Activated CD8-positive, alpha-beta memory T cell treated with anti-CD3 and anti-CD28 coated beads, Interleukin-2, amount 10 ng/mL, durations not matched to agents 7 days and 5 days (primary cell): Measurements from ENCODE around the gene MYL1. TPM values are rescaled to one million over a fixed set of nuclear protein-coding genes. Genes with fewer than 3 reads are reported as not detected.

Experiments
- ATAC-seq: fragments of 150-1000 bp; cut with Tn5 transposase; one replicate; pipeline ENCODE4 v1.10.0; 2021; ENCODE audit warnings: moderate library complexity
- CTCF ChIA-PET: fragments of 350-600 bp; sonication (Branson Sonifier 250); formaldehyde crosslinking; loops from one replicate; lab custom pipeline; 2021; ENCODE audit warnings: antibody characterized with exemption; lab: Charles Lee
- DNase-seq: peaks from one replicate; pipeline ENCODE4 v3.0.0-alpha.2; 2020
- H3K27ac Mint-ChIP-seq: one replicate; pipeline ENCODE4 v1.8.0; 2021; ENCODE audit warnings: mild to moderate bottlenecking, mixed read lengths
- H3K27me3 Mint-ChIP-seq: one replicate; pipeline ENCODE4 v1.8.0; 2021; ENCODE audit warnings: mixed read lengths
- H3K36me3 Mint-ChIP-seq: one replicate; pipeline ENCODE4 v1.8.0; 2021; ENCODE audit warnings: mild to moderate bottlenecking, mixed read lengths
- H3K4me1 Mint-ChIP-seq: one replicate; pipeline ENCODE4 v1.8.0; 2021; ENCODE audit warnings: mixed read lengths
- H3K4me3 Mint-ChIP-seq: one replicate; pipeline ENCODE4 v1.8.0; 2021; ENCODE audit warnings: mild to moderate bottlenecking, moderate library complexity, mixed read lengths
- H3K9me3 Mint-ChIP-seq: one replicate; pipeline ENCODE4 v1.8.0; 2022; ENCODE audit warnings: low read depth, mixed read lengths
- total RNA-seq, 2 experiments: library from RNA; stranded (reverse); gene quantifications; one replicate each; pipeline ENCODE4 v1.2.3, GENCODE V29; 2021

The MYL1 gene
- total RNA-seq, 2 experiments from 2014 or later: not detected

- CTCF ChIA-PET: no interaction called here
- Mint-ChIP-seq H3K27me3 (no peaks in the 10 kb centered on the region), H3K4me3 (no peak overlapping the region), H3K4me1 (no peaks in the 10 kb centered on the region), H3K9me3 (no peaks in the 10 kb centered on the region), H3K36me3 (no peaks in the 10 kb centered on the region), H3K27ac (no peak overlapping the region)
- no peak for ATAC-seq
- DNase-seq: no peak
Observed at GRCh38 chr2:210252699-210253606, 62.0 kb downstream of the MYL1 start.

- Mint-ChIP-seq H3K4me3 (no peak overlapping the region), H3K27ac (no peak overlapping the region), H3K9me3 (no peaks in the 10 kb centered on the region), H3K36me3 (no peaks in the 10 kb centered on the region), H3K27me3 (no peaks in the 10 kb centered on the region), H3K4me1 (no peaks in the 10 kb centered on the region)
- CTCF ChIA-PET: no interaction called here
- ATAC-seq (no peak), DNase-seq (no peak)
Observed at GRCh38 chr2:210250622-210251021, 64.4 kb downstream of the MYL1 start.

Other genes with a start within 250 kb of the MYL1 start
- 1 to 10 TPM; 4.1 to 5.8 TPM for gene KANSL1L, start 143.8 kb downstream of the MYL1 start, total RNA-seq
- gene ACADL, start 89.7 kb downstream of the MYL1 start, total RNA-seq: not detected
- gene LANCL1, start 161.6 kb upstream of the MYL1 start, total RNA-seq: 10 to 100 TPM; 34.7 to 37.9 TPM
- 1 to 10 TPM in 1 of 2 experiments, under 1 TPM in 1; 0.96 to 1.3 TPM for gene CPS1, start 241.4 kb upstream of the MYL1 start, total RNA-seq